Mesenchymal stem cell (in vitro differentiated cells and primary cell): ENCODE measurements around the gene RYR2.

Experiments
- DNase-seq: peaks from one replicate; pipeline ENCODE4 v3.0.0-alpha.2; 2013
- H2AFZ ChIP-seq: one replicate; pipeline ENCODE4 v1.6.1; 2013; ENCODE audit warnings: low read depth, mild to moderate bottlenecking, control low read depth, inconsistent platforms, low read length, moderate library complexity
- H2AK5ac ChIP-seq: 2 replicates; pipeline ENCODE4 v1.6.1; 2013; ENCODE audit warnings: low read length, moderate library complexity, mild to moderate bottlenecking, inconsistent platforms; ENCODE audit not compliant: severe bottlenecking
- H2BK120ac ChIP-seq: one replicate; pipeline ENCODE4 v1.6.1; 2013; ENCODE audit warnings: low read depth, mild to moderate bottlenecking, inconsistent platforms, low read length, moderate library complexity
- H2BK12ac ChIP-seq, 2 experiments: one replicate each; pipeline ENCODE4 v1.6.1; 2013; ENCODE audit warnings: inconsistent platforms in 2 of 2, low read length in 2 of 2, mild to moderate bottlenecking in 2 of 2, moderate library complexity in 2 of 2, control low read depth in 1 of 2
- H2BK15ac ChIP-seq: one replicate; pipeline ENCODE4 v1.6.1; 2013; ENCODE audit warnings: mild to moderate bottlenecking, low read depth, inconsistent platforms; ENCODE audit not compliant: poor library complexity, severe bottlenecking
- H2BK5ac ChIP-seq: 2 replicates; pipeline ENCODE4 v1.6.1; 2013; ENCODE audit warnings: low read depth, mild to moderate bottlenecking, low read length, control low read depth, inconsistent platforms; ENCODE audit not compliant: poor library complexity, severe bottlenecking
- H3K14ac ChIP-seq, 2 experiments: one replicate each; pipeline ENCODE4 v1.6.1; 2013; ENCODE audit warnings: inconsistent platforms in 2 of 2, low read length in 2 of 2, control low read depth in 1 of 2, mild to moderate bottlenecking in 1 of 2, moderate library complexity in 1 of 2
- H3K18ac ChIP-seq, 2 experiments: one replicate each; pipeline ENCODE4 v1.6.1; 2013; ENCODE audit warnings: inconsistent platforms in 2 of 2, low read length in 2 of 2, control low read depth in 1 of 2, low read depth in 1 of 2, mild to moderate bottlenecking in 1 of 2
- H3K23ac ChIP-seq, 2 experiments: one replicate each; pipeline ENCODE4 v1.6.1; 2013; ENCODE audit warnings: inconsistent platforms in 2 of 2, low read length in 2 of 2, mild to moderate bottlenecking in 2 of 2, moderate library complexity in 2 of 2, control low read depth in 1 of 2
- H3K27ac ChIP-seq: 2 replicates; pipeline ENCODE4 v1.5.1; 2013; ENCODE audit warnings: mild to moderate bottlenecking, moderate library complexity, low read length, control low read depth, inconsistent platforms; ENCODE audit not compliant: poor library complexity, severe bottlenecking
- H3K27me3 ChIP-seq, 2 experiments: 2 replicates each; pipeline versions ENCODE4 v1.6.1 to v1.7.0; 2013; ENCODE audit warnings: low read length in 2 of 2, mild to moderate bottlenecking in 2 of 2, moderate library complexity in 2 of 2, control low read depth in 1 of 2, inconsistent platforms in 1 of 2; ENCODE audit not compliant: control insufficient read depth in 1 of 2, insufficient read depth in 1 of 2
- H3K36me3 ChIP-seq, 2 experiments: 2 replicates each; pipeline versions ENCODE4 v1.6.1 to v1.7.0; 2013; ENCODE audit warnings: low read length in 2 of 2, control low read depth in 1 of 2, inconsistent platforms in 1 of 2, low read depth in 1 of 2, mild to moderate bottlenecking in 1 of 2; ENCODE audit not compliant: insufficient read depth in 2 of 2, control insufficient read depth in 1 of 2
- H3K4ac ChIP-seq, 2 experiments: one replicate each; pipeline ENCODE4 v1.6.1; 2013; ENCODE audit warnings: inconsistent platforms in 2 of 2, low read length in 2 of 2, mild to moderate bottlenecking in 2 of 2, moderate library complexity in 2 of 2, control low read depth in 1 of 2, low read depth in 1 of 2
- H3K4me1 ChIP-seq: 2 replicates; pipeline ENCODE4 v1.6.1; 2013; ENCODE audit warnings: low read depth, low read length, control low read depth; ENCODE audit not compliant: control insufficient read depth, insufficient read depth
- H3K4me2 ChIP-seq: 2 replicates; pipeline ENCODE4 v1.6.1; 2013; ENCODE audit warnings: low read length, mild to moderate bottlenecking, inconsistent platforms; ENCODE audit not compliant: poor library complexity, severe bottlenecking
- H3K4me3 ChIP-seq, 2 experiments: 2 replicates each; pipeline versions ENCODE4 v1.5.1 to v1.7.0; 2013; ENCODE audit warnings: low read length in 2 of 2, mild to moderate bottlenecking in 2 of 2, control low read depth in 1 of 2, low read depth in 1 of 2; ENCODE audit not compliant: insufficient read depth in 1 of 2
- H3K79me1 ChIP-seq: replicated peaks from 2 replicates; pipeline ENCODE4 v1.6.1; 2013; ENCODE audit warnings: mild to moderate bottlenecking, control low read depth, low read length, inconsistent platforms; ENCODE audit not compliant: poor library complexity, severe bottlenecking
- H3K9ac ChIP-seq: 2 replicates; pipeline ENCODE4 v1.7.0; 2013; ENCODE audit warnings: mild to moderate bottlenecking, low read length, moderate library complexity
- H3K9me3 ChIP-seq: 2 replicates; pipeline ENCODE4 v1.7.0; 2013; ENCODE audit warnings: mild to moderate bottlenecking, low read length; ENCODE audit not compliant: control insufficient read depth
- H4K8ac ChIP-seq: one replicate; pipeline ENCODE4 v1.6.1; 2013; ENCODE audit warnings: inconsistent platforms, mild to moderate bottlenecking, low read length, moderate library complexity
- H4K91ac ChIP-seq: one replicate; pipeline ENCODE4 v1.6.1; 2013; ENCODE audit warnings: mild to moderate bottlenecking, low read length, inconsistent platforms
- WGBS: methylation state at CpG from one replicate; pipeline ENCODE4 v1.1.7; 2013; ENCODE audit warnings: mixed read lengths; 5-methylcytosine and 5-hydroxymethylcytosine counted together

Gene RYR2

GRCh38 chr1:237065903-237066302 is 23.9 kb downstream of the RYR2 start:
- Histone ChIP-seq H3K9ac (no peak overlapping the region), H3K79me1 (no peaks in the 10 kb centered on the region), H3K27ac (no peak overlapping the region), H3K23ac (no peak overlapping the region), H3K14ac (no peak overlapping the region), H2BK5ac (no peak overlapping the region), H3K4me2 (no peak overlapping the region), H3K4me1 (no peaks in the 10 kb centered on the region), H3K9me3 (no peaks in the 10 kb centered on the region), H3K18ac (no peak overlapping the region), H3K27me3 (no peaks in the 10 kb centered on the region), H2AK5ac (no peak overlapping the region), H3K36me3 (no peaks in the 10 kb centered on the region), H2AFZ (no peak overlapping the region), H2BK15ac (no peak overlapping the region), H2BK120ac (no peak overlapping the region), H4K91ac (no peak overlapping the region), H3K4me3 (no peak overlapping the region), H2BK12ac (no peak overlapping the region), H4K8ac (no peak overlapping the region), H3K4ac (no peak overlapping the region)
- WGBS: 73% methylated on average over 3 of the region's 3 CpGs
- DNase-seq: no peak

- Histone ChIP-seq H2BK5ac (no peak overlapping the region), H4K8ac (no peak overlapping the region), H3K18ac (no peak overlapping the region), H3K79me1 (no peaks in the 10 kb centered on the region), H3K27ac (no peak overlapping the region), H3K4ac (no peak overlapping the region), H3K4me2 (no peak overlapping the region), H2AFZ (no peak overlapping the region), H2BK12ac (no peak overlapping the region), H3K4me1 (no peaks in the 10 kb centered on the region), H2BK15ac (no peak overlapping the region), H3K36me3 (no peaks in the 10 kb centered on the region), H3K9me3 (no peaks in the 10 kb centered on the region), H3K27me3 (no peaks in the 10 kb centered on the region), H3K23ac (no peak overlapping the region), H2AK5ac (no peak overlapping the region), H3K4me3 (no peak overlapping the region), H2BK120ac (no peak overlapping the region), H4K91ac (no peak overlapping the region), H3K9ac (no peak overlapping the region), H3K14ac (no peak overlapping the region)
- DNase-seq: no peak
- 82% methylated on average over 2 of the region's 2 CpGs for WGBS
Observed at GRCh38 chr1:237070519-237070918, 28.5 kb downstream of the RYR2 start.

- Histone ChIP-seq H2BK120ac (no peak overlapping the region), H2BK15ac (no peak overlapping the region), H3K4me3 (no peak overlapping the region), H3K27ac (no peak overlapping the region), H3K18ac (no peak overlapping the region), H3K27me3 (no peaks in the 10 kb centered on the region), H3K23ac (no peak overlapping the region), H3K9ac (no peak overlapping the region), H3K9me3 (no peaks in the 10 kb centered on the region), H4K91ac (no peak overlapping the region), H3K14ac (no peak overlapping the region), H3K4me2 (no peak overlapping the region), H3K4me1 (no peaks in the 10 kb centered on the region), H3K4ac (no peak overlapping the region), H4K8ac (no peak overlapping the region), H2BK12ac (no peak overlapping the region), H2AK5ac (no peak overlapping the region), H2AFZ (no peak overlapping the region), H3K36me3 (no peaks in the 10 kb centered on the region), H2BK5ac (no peak overlapping the region), H3K79me1 (no peaks in the 10 kb centered on the region)
- no peak for DNase-seq
- 80% methylated on average over 25 of the region's 25 CpGs for WGBS
Observed at GRCh38 chr1:237071641-237072420, 29.8 kb downstream of the RYR2 start.

- no peak overlapping the region for H2BK12ac ChIP-seq
- no peaks in the 10 kb centered on the region for H3K36me3 ChIP-seq
- H2BK120ac ChIP-seq: no peak overlapping the region
- H3K4me1 ChIP-seq: no peaks in the 10 kb centered on the region
- H3K4me2 ChIP-seq: no peak overlapping the region
- no peak overlapping the region for H3K18ac ChIP-seq
- no peak overlapping the region for H3K4me3 ChIP-seq
- no peak overlapping the region for H2AK5ac ChIP-seq
- DNase-seq: no peak
- H3K23ac ChIP-seq: no peak overlapping the region
- H2AFZ ChIP-seq: no peak overlapping the region
- H2BK15ac ChIP-seq: no peak overlapping the region
- no peak overlapping the region for H4K91ac ChIP-seq
- H3K4ac ChIP-seq: no peak overlapping the region
- no peak overlapping the region for H3K14ac ChIP-seq
- H2BK5ac ChIP-seq: no peak overlapping the region
- H3K27ac ChIP-seq: no peak overlapping the region
- H3K9me3 ChIP-seq: no peaks in the 10 kb centered on the region
- no peaks in the 10 kb centered on the region for H3K79me1 ChIP-seq
- H3K9ac ChIP-seq: no peak overlapping the region
- no peak overlapping the region for H4K8ac ChIP-seq
- 80% methylated on average over 11 of the region's 11 CpGs for WGBS
- no peaks in the 10 kb centered on the region for H3K27me3 ChIP-seq
Observed at GRCh38 chr1:237074371-237075117, 32.6 kb downstream of the RYR2 start.
